NT2/D1 (cell line): ENCODE data around the gene PUM1.

ENCODE experiments used
- SUZ12 ChIP-seq: IDR thresholded peaks from 2 replicates; pipeline ENCODE4 v1.6.1; 2011; ENCODE audit not compliant: insufficient read length, insufficient read depth; ENCODE audit errors: extremely low read depth
- YY1 ChIP-seq: IDR thresholded peaks from 2 replicates; pipeline ENCODE4 v1.6.1; 2011; ENCODE audit not compliant: insufficient read length, insufficient read depth

GRCh38 chr1:30906631-30907441 lies 158.7 kb downstream of the PUM1 start:
- no peak for TF ChIP-seq YY1
- no peak for TF ChIP-seq SUZ12
